Mononuclear cell (primary cell): ENCODE data around the gene TPX2. TPM values are rescaled to one million over a fixed set of nuclear protein-coding genes. Genes with fewer than 3 reads are reported as not detected.

Experiments
- H3K27me3 ChIP-seq: 2 replicates; pipeline ENCODE4 v1.6.0; 2011; ENCODE audit warnings: low read length, control low read depth; ENCODE audit not compliant: insufficient read depth
- H3K4me1 ChIP-seq: 2 replicates; pipeline ENCODE4 v1.5.1; 2011; ENCODE audit warnings: mild to moderate bottlenecking, low read length, control low read depth; ENCODE audit not compliant: insufficient read depth
- H3K4me3 ChIP-seq: 2 replicates; pipeline ENCODE4 v1.5.1; 2011; ENCODE audit warnings: mild to moderate bottlenecking, low read length, moderate library complexity
- H3K9me3 ChIP-seq: 2 replicates; pipeline ENCODE4 v1.5.1; 2011; ENCODE audit warnings: low read depth, mild to moderate bottlenecking, control low read depth, low read length
- total RNA-seq: library from RNA; depleted of rRNA; stranded (reverse); fragments of >200 nt; gene quantifications from one replicate; pipeline ENCODE4 v1.2.3, GENCODE V29; 2012

TPX2 gene
- total RNA-seq, 1 donor = 1.7 TPM

DNA sequence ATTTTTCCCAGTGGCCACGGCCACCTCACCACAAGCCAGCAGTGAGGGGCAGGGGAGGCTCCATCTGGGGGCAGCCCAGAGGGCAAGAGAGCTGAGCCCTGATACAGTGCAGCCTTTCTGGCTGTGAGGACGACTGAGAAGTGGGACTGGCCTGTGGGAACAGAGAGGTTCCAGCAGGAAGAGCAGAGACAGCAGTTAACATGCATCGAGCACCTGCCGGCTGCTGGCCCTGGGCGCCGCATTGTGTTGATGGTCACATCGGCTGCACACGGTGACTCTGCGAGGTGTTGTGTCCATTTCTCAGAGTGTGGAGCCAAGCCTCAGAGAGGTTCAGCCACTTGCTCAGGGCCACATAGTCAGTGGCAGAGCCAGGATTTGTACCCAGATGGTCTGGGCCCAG is 96.5 kb downstream of the TPX2 start:
- H3K27me3 ChIP-seq = no peaks in the 10 kb centered on the region
- no peak overlapping the region for H3K4me3 ChIP-seq
- H3K4me1 ChIP-seq = peaks cover 36% of the 10 kb centered on the region
- no peaks in the 10 kb centered on the region for H3K9me3 ChIP-seq

DNA sequence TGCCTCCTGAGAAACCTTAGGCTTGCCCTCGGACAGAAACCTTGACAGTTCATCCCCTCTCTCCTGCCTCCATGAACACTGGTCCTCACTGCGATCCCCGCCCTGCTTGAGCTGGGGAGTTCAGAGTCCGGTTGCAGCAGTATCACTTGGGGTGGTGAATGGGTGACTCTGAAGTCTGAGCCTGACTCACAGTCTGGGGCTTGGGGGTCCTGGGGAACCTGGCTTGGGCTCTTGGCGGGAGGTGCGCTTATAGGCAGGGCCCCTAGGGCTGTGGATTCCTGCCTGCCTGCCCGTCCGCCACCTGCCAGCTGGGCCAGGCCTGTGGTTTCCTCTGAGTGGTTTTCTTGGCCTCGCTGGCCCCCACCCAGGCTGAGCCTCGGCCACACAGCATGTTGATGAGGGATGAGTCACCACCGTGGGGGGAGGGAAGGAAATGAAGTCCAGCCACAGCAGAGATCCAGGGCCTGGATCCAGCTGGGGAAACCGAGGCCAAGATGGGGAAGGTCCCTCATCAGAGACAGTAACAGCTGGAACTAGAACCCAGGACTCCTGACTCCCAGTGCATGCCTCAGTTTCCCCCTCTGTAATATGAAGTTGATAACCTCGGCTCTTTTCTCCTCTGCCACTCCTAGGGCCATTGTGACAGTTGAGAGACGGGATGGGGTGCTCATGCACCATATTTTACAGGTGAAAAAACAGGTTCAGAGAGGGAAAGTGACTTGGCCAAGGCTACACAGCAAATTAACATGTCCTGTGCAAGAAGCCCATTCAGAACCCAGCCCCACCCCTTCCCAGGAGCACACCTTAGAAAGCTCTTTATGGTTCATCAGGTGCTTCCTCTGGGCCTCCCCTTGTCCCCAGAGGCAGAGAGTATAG is 97.1 kb downstream of the TPX2 start:
- no peaks in the 10 kb centered on the region for H3K9me3 ChIP-seq
- no peak overlapping the region for H3K4me3 ChIP-seq
- H3K27me3 ChIP-seq = no peaks in the 10 kb centered on the region
- peaks cover 36% of the 10 kb centered on the region for H3K4me1 ChIP-seq

DNA sequence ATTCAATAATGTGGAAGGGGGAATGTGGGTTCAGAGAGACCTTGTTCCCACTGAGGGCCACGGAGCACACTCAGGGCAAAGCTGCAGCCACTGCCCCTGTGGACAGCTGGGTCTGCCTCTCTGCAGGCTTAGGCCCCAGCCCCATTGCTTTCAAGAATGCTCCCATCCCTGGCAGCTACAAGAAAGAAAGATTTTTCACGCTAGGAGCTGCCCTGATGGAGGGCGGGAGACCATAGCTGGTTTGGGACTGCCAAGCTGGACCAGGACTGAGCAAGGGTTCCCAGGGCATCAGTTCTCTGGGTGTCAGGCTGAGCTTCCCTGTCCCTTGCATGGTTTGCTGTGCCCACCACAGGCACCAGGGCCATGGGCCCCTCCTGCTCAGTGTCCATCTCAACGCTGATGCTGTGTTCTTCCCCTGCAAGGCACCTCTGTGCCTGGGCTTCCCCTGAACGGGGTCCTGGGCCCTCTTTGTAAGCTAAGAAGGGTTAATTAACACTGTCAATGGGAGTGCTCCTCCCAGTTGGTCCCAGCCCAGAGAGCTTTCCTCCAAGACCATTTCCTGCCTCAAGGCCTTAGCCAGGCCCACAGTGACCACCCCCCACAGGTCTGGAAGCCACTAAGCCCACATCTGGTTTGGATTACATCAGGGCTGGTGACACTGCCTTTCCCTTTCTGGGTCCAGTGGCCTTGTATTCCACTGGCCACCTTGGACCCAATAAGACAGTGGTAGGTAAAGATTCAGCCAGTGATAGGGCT is 97.9 kb downstream of the TPX2 start:
- no peaks in the 10 kb centered on the region for H3K27me3 ChIP-seq

DNA sequence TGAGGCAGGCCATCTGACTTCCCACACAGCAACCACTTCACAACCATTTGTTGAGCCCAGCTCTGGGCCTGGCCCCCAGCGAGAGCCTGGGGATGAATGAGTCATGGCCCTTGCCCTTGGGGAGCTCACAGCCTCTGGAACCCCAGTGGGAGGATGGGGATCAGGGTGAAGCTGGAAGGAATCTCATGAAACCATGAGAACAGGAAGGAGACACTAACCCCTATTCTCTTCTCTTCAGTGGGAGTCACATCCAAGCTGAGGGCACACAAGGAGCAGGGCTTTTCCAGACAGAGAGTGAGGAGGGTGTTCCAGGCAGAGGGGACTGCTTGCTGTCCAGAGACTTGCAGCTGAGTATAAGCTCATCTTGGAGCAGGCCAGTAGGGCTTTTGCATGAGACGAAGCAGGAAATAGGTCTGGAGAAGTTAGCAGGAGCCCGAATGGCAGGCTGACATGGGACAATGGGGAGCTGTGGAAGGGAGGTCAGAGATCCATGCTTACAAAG is 98.9 kb downstream of the TPX2 start:
- no peaks in the 10 kb centered on the region for H3K9me3 ChIP-seq
- peaks cover 36% of the 10 kb centered on the region for H3K4me1 ChIP-seq
- H3K4me3 ChIP-seq = no peak overlapping the region
- H3K27me3 ChIP-seq = no peaks in the 10 kb centered on the region

More for the DNA sequence above, 97.9 kb downstream of the TPX2 start:
- Histone ChIP-seq H3K4me3 (no peak overlapping the region), H3K4me1 (peaks cover 36% of the 10 kb centered on the region), H3K9me3 (no peaks in the 10 kb centered on the region)

DNA sequence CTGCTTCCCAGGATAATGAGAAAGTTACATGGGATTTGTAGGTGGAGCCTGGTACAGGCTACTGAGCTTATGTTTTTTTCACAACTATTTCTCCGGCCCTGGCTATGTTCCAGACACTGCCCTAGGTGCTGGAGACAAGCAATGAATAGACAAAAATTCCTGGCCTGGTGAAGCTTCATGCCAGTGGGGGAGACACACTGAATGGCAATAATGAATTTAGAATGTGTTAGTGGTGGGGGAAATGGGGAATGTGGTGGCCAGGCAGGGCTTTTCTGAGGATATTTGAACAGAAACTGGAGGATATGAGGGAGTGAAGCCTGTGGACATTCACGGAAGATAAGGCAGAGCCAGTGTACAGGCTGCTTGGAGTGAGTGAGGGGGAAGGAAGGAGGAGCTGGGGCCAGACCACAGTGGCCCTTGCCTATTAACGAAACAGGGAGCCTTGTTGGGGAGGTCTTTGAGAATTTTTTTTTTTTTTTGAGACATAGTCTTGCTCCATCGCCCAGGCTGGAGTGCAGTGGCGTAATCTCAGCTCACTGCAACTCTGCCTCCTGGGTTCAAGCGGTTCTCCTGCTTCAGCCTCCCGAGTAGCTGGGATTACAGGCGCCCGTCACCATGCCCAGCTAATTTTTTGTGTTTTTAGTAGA is 99.7 kb downstream of the TPX2 start:
- Histone ChIP-seq H3K4me3 (no peak overlapping the region), H3K4me1 (peaks cover 36% of the 10 kb centered on the region), H3K9me3 (no peaks in the 10 kb centered on the region), H3K27me3 (no peaks in the 10 kb centered on the region)

DNA sequence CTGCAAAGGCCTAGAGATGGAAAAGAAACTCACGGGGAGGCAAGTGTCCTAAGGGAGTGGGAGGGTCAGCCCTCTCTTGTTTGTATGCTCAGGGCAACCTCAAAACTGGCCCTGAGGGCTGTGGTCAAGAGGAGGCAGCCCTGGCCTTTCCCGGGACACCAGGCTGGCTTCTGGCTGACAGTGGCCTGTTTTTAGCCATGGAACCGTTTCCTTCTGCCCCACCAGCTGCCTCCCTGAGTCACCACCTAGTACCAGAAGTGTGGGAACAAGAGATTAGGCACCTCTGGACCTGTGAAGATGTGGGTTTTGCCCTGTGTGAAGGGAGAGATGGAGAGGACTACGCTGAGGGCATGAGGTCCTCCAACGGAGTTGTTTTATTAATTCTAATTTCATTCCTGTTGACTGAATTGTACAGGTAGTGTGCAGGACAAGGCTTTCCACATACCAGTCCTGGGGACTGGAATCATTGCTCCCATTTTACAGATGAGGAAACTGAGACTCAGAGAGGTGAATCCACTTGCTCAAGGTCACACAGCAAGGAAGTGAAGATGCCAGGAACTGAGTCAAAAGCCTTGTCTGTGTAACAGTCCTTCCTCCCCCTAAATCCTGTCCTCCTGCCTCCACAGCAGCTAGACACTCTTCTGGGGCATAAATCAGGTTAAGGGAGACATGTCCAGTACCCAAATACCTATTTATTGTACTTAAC is 100.8 kb downstream of the TPX2 start:
- Histone ChIP-seq H3K27me3 (no peaks in the 10 kb centered on the region), H3K4me1 (peaks cover 36% of the 10 kb centered on the region), H3K9me3 (no peaks in the 10 kb centered on the region), H3K4me3 (no peak overlapping the region)

DNA sequence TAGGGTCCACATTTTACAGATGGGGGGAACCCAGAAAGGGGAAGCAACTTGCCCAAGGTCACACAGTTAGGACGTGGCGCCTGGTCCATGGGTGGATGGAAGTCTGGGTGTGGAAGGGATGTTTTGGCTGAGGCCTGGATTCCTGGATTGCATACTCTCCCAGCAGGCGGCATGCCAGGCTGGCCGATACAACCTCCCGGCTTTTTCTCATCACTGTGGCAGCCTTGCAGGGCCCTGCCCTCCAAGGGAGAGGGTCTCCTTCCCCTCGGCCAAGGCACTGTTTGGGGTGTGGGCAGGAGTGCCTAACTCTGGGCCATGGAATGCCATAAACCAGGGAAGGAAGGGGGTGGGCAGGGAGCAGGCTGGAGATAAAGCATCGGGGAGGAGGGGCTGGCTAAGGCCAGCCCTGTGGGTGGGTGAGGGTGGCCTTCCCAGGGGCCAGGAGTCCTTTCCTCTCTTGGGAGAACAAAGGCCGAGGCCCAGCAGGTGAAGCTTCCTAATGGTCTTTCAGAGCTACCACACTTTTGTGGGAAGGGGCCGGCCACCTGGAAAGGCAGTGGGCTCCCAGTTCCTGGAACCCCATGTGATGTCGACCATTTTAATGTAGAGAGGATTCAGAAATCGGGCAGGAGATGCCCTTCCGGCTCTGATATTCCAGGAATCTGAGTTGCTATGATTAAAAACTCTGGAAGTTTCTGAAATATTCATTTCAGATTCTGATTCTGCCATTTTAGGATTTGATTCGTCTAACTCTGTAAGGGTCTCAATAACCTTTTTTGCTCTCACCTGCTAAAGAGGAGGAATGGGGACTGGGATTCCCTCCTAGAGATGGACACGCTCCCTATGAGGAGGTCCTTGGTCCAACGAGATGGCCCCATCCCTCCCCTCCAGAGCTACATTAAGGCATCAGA is 102.1 kb downstream of the TPX2 start:
- no peaks in the 10 kb centered on the region for H3K27me3 ChIP-seq
- peaks cover 26% of the 10 kb centered on the region for H3K4me1 ChIP-seq
- H3K4me3 ChIP-seq = no peak overlapping the region
- H3K9me3 ChIP-seq = no peaks in the 10 kb centered on the region

DNA sequence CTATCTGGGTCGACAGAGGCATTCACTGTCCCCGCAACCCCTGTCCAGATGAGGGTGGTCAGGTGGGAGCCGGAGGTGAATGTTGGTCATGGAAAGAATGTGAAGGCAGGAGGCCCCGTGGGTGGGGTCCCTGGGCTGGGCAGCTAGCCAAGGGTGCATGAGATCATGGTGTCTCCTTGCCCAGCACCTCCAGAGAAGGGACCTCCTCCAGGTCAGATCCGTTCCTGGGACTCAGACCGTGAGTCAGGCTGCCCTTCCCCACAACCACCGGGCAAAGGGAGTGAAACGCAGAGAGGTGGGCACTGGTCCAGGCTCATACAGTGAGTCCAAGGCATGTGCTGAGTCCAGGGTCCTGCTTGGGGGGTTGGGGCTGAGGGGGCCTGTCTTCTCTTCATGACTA is 102.8 kb downstream of the TPX2 start:
- H3K4me3 ChIP-seq = no peak overlapping the region
- no peaks in the 10 kb centered on the region for H3K9me3 ChIP-seq
- no peaks in the 10 kb centered on the region for H3K27me3 ChIP-seq
- H3K4me1 ChIP-seq = peaks cover 19% of the 10 kb centered on the region

DNA sequence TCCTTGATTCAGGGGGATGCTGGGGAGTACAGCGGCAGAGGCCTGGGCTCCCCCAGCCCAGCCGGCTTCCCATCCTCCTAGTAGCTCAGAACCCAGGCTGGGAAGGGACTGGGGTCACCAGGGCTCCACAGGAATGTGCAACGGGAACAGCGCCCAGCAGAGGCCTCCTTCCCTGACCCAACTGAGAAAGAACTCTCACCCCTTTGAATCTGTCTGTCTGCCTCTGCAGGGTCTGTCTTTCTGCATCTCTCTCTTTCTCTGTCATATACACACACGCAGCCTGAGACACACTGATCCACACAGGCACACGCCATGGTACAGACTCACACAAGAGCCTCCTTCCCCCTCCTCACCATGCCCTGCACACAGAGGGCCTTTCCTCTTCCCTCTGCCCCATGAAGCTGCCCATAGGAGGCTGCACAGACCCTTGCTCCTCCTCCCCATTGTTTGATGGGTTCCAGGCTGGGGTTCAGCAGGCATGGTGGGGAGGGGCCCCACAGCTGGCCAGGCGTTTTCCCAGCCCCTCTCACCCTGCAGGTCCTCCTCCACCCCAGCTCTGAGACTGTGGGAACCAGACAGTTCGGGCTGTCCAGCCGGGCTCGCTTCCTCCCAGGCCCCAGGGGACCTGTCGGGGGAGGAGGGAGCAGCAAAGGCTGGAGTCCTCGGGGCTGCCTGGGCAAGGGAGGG is 103.5 kb downstream of the TPX2 start:
- H3K9me3 ChIP-seq = no peaks in the 10 kb centered on the region
- H3K4me1 ChIP-seq = peaks cover 14% of the 10 kb centered on the region
- H3K4me3 ChIP-seq = no peak overlapping the region
- H3K27me3 ChIP-seq = no peaks in the 10 kb centered on the region

DNA sequence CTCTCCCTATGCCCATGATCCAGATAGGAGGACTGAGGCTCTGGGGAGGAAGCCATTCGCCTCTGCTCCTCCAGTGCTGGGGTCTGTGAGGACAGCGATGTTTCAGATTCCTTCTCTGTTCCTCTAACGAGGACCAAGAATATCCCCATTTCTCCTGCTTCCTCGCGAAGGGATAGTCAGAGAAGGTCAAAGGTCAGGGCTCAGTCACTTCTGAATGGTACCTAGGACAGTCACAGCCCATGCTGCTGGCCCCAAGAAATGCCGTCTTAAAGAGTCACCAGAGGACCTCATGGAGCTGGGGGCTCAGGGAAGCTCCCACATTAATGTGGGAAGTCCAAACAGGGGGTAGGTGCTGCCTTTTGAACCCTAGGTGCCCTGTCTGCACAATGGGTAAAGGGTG is 104.2 kb downstream of the TPX2 start:
- Histone ChIP-seq H3K4me1 (peaks cover 7% of the 10 kb centered on the region), H3K9me3 (no peaks in the 10 kb centered on the region), H3K27me3 (no peaks in the 10 kb centered on the region), H3K4me3 (no peak overlapping the region)

DNA sequence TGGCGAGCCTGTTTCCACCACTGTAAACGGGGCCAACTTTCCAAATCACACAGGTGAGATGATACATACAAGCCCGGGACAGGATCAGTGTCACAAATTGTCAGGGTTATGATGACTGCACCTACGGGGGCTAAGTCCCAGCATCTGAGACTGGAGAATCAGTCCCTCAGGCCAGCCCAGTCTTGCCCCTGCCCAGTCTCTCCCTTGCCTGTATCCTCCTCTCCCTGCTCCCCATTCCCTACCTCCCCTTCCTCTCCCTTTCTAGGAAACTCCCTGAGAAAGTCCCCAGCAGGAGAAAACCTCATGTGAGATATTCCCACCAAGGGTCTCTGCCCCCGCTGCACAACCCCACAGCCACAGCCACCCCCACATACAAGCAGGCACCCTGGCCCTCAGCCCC is 104.8 kb downstream of the TPX2 start:
- Histone ChIP-seq H3K27me3 (no peaks in the 10 kb centered on the region), H3K9me3 (no peaks in the 10 kb centered on the region), H3K4me3 (no peak overlapping the region), H3K4me1 (peaks cover under 1% of the 10 kb centered on the region)

DNA sequence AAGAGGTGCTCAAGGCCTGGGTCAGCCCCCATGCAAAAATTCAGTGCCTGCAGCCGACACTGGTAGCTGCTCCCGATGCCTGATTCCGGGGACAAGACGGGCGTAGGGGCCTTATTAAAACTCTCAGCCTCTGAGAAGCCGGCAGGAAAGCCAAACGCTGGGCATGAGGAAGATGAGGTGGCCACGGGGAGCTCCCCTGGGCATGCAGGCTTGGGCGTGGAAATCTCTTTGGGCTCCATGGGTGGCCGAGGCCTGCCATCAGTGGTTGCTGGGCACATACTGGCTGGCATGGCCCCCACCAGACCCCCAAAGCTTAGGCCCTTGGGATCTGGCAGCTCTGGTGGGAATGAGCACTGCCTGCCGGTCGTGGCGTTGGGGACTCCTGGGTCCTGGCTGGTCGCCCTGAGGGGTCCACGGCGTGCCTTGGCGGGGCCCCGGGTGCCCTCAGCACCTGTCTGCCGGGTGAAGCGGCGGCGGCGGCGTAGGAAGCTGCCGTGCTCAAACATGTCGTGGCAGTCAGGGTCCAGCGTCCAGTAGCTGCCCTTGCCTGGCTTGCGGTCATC is 105.7 kb downstream of the TPX2 start:
- Histone ChIP-seq H3K4me3 (no peak overlapping the region), H3K4me1 (no peaks in the 10 kb centered on the region)

DNA sequence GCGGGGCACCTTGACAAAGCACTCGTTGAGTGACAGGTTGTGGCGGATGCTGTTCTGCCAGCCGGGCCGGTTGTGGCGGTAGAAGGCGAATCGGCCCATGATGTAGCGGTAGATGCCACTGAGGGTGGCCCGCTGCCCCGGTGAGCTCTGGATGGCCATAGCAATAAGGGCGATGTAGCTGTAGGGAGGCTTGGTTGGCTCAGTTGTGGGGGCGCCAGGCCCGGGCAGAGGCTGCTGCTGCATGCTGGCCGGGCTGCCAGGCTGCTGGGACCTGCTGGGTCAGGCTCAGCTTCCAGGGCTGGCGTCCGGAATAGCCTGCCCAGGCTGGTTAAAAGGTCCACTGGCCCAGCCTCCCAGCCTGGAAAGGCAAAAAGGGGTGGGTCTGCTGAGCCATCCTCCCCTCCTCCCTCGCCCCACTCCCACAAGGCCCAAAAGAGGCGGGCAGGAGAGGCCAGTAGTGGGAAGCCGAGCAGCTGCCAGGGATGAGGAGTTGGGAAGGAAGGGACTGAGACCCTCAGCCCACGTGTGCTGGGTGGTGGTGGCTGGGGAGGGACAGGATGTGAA is 106.3 kb downstream of the TPX2 start, which contains the start of gene FOXS1:
Gene FOXS1, minus strand, starts transcription at position 305 of the 564 bp plus-strand sequence. Its CDS starts 62 bp downstream, at position 243.
- no peaks in the 10 kb centered on the region for H3K27me3 ChIP-seq
- no peaks in the 10 kb centered on the region for H3K9me3 ChIP-seq
- no peaks in the 10 kb centered on the region for H3K4me1 ChIP-seq
- no peak within 1 kb of the TSS for H3K4me3 ChIP-seq

More for the DNA sequence above, 105.7 kb downstream of the TPX2 start:
- Histone ChIP-seq H3K9me3 (no peaks in the 10 kb centered on the region), H3K27me3 (no peaks in the 10 kb centered on the region)
